Prostate gland (tissue), 2 donors: ENCODE data around the gene GAB1.

Experiments
- CTCF ChIP-seq, 4 experiments: fragments of 200-600 bp in 2 of 4; fragments of 450-650 bp in 2 of 4; sonication (generic) in 2 of 4; IDR thresholded peaks; 1 replicate in 3 of 4; 2 replicates in 1 of 4; pipeline ENCODE4 v1.5.1; 2016 to 2019; ENCODE audit warnings: antibody characterized with exemption in 4 of 4, mild to moderate bottlenecking in 2 of 4, moderate library complexity in 2 of 4
- POLR2AphosphoS5 ChIP-seq: sonication (generic); formaldehyde crosslinking; IDR thresholded peaks from one replicate; pipeline ENCODE4 v1.6.1; 2017; ENCODE audit warnings: antibody characterized with exemption

- TF ChIP-seq POLR2AphosphoS5 (no peak), CTCF (IDR thresholded peaks at IDR 0.05) (no peak)
Measured at GRCh38 chr4:143346206-143346605, 9.5 kb downstream of the GAB1 start.
